Uterus (tissue), 2 donors: ENCODE results near the gene ZNF441.

ENCODE experiments used
- POLR2A ChIP-seq, 2 donors: fragments of 450-650 bp; IDR thresholded peaks; one replicate each; pipeline ENCODE4 v1.6.1; 2016; ENCODE audit warnings: antibody characterized with exemption in 2 of 2, mild to moderate bottlenecking in 1 of 2, moderate library complexity in 1 of 2
- TF ChIP-seq, protein P1 (sequence below), 4 experiments: fragments of 200-600 bp in 2 of 4; fragments of 450-650 bp in 2 of 4; sonication (generic) in 2 of 4; IDR thresholded peaks; one replicate each; pipeline ENCODE4 v1.5.1; 2016 to 2019; ENCODE audit warnings: antibody characterized with exemption in 4 of 4, mild to moderate bottlenecking in 2 of 4, moderate library complexity in 1 of 4

DNA sequence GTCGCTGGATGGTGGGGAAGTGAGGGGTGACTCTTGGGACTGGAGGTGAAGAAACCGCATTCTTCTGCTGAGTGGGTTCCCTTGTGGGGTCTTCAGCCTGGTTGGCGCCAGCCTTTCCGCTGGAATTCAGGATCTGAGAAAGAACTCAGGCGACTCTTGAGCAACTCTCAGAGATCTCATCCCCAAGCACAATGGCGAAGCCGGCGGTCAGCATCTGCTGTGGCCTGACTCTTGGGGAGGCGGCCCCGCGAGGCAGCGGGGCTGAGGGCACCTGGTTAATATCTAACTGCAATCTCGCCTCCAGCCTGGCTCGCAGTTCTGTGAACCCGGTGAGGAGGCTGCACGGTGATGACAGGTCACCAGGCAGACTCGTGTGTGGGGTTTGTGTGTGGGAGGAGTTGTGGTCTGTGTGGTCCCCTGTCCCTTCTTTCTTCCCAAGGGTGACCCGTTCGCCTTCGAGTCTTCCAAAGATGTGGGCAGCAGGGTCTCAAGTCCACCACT lies 883 bp downstream of the ZNF441 start:
- TF ChIP-seq, protein P1, sequence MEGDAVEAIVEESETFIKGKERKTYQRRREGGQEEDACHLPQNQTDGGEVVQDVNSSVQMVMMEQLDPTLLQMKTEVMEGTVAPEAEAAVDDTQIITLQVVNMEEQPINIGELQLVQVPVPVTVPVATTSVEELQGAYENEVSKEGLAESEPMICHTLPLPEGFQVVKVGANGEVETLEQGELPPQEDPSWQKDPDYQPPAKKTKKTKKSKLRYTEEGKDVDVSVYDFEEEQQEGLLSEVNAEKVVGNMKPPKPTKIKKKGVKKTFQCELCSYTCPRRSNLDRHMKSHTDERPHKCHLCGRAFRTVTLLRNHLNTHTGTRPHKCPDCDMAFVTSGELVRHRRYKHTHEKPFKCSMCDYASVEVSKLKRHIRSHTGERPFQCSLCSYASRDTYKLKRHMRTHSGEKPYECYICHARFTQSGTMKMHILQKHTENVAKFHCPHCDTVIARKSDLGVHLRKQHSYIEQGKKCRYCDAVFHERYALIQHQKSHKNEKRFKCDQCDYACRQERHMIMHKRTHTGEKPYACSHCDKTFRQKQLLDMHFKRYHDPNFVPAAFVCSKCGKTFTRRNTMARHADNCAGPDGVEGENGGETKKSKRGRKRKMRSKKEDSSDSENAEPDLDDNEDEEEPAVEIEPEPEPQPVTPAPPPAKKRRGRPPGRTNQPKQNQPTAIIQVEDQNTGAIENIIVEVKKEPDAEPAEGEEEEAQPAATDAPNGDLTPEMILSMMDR (IDR thresholded peaks at IDR 0.05): no peak
- TF ChIP-seq POLR2A (IDR thresholded peaks at IDR 0.05): no peak
